Progenitor cell of endocrine pancreas (in vitro differentiated cells): Measurements from ENCODE around the gene NAA38. TPM values are rescaled to one million over a fixed set of nuclear protein-coding genes. Genes with fewer than 3 reads are reported as not detected.
"Not testable (repeated sequence)": the region's sequence is repeated elsewhere in the genome, so short reads cannot be mapped to it uniquely, and the experiment has no call there.

Source experiments
- DNase-seq: peaks from one replicate; pipeline ENCODE4 v3.0.0; 2021; ENCODE audit warnings: low spot score; ENCODE audit not compliant: unreplicated experiment
- H3K27ac Mint-ChIP-seq: 2 replicates; pipeline ENCODE4 v1.8.0; 2021; ENCODE audit warnings: mild to moderate bottlenecking, moderate library complexity, mixed read lengths
- H3K27me3 Mint-ChIP-seq: 2 replicates; pipeline ENCODE4 v1.8.0; 2021; ENCODE audit warnings: mixed read lengths
- H3K36me3 Mint-ChIP-seq: 2 replicates; pipeline ENCODE4 v1.8.0; 2022; ENCODE audit warnings: mixed read lengths; ENCODE audit not compliant: insufficient read depth
- H3K4me1 Mint-ChIP-seq: 2 replicates; pipeline ENCODE4 v1.8.0; 2021; ENCODE audit warnings: low read depth, mixed read lengths
- H3K4me3 Mint-ChIP-seq: 2 replicates; pipeline ENCODE4 v1.8.0; 2021; ENCODE audit warnings: low read depth, mild to moderate bottlenecking, moderate library complexity, mixed read lengths
- H3K9me3 Mint-ChIP-seq: 2 replicates; pipeline ENCODE4 v1.8.0; 2021; ENCODE audit warnings: low read depth, mixed read lengths
- CTCF ChIP-seq: fragments of 200-600 bp; sonication (generic); IDR thresholded peaks from one replicate; pipeline ENCODE4 v1.5.0; 2021; ENCODE audit warnings: antibody characterized with exemption, mild to moderate bottlenecking; ENCODE audit not compliant: unreplicated experiment
- total RNA-seq: library from RNA; stranded (reverse); gene quantifications from 2 replicates; pipeline ENCODE4 v1.2.1, GENCODE V29; 2021

NAA38 gene
- total RNA-seq, 1 donor from 2014 or later = 70.0 TPM

DNA sequence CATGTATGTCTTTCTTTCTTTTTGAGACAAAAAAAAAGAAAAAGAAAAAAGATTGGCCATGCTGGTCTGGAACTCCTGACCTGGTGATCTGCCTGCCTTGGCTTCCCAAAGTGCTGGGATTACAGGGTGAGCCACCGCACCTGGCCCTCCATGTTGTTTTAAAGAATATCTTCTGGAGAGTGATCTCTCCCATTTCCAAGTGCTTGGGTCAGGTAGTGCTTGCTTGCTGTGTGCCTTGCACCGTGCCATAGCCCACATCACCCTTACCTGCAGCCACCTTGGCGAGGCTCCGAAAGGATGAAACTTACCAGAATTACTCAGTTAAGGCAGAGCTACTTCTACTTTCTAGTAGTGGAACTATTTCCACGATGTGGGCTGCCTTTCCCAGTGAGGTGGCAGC is 42.4 kb downstream of the NAA38 start:
- peaks cover 46% of the 10 kb centered on the region for H3K27me3 Mint-ChIP-seq
- no peak for DNase-seq
- no peak overlapping the region for H3K27ac Mint-ChIP-seq
- H3K4me3 Mint-ChIP-seq = no peak overlapping the region
- H3K4me1 Mint-ChIP-seq = peaks cover 10% of the 10 kb centered on the region
- H3K36me3 Mint-ChIP-seq = no peaks in the 10 kb centered on the region
- TF ChIP-seq CTCF = no peak
- H3K9me3 Mint-ChIP-seq = no peaks in the 10 kb centered on the region

DNA sequence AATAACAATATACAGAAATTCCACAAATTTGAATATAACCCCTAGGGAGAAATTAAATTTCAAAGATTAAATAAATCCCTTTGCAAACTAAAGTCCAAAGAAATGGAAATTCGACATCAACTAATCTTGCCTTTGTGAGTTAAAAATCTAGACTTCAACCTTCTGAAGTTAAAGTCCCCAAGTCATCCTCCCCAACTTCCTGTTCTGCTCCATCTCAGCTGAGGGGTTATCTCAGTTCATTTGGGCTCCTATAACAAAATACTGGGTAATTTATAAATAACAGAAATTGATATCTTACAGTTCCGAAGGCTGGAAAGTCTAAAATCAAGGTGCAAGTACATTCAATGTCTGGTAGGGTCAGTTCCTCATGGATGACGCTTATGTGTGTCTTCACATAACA is 46.1 kb downstream of the NAA38 start:
- H3K4me3 Mint-ChIP-seq = no peak overlapping the region

GRCh38 chr17:7809791-7810343 is 47.5 kb downstream of the NAA38 start:
- not testable (repeated sequence) for H3K4me1 Mint-ChIP-seq, DNase-seq, H3K4me3 Mint-ChIP-seq, H3K9me3 Mint-ChIP-seq, H3K27ac Mint-ChIP-seq, H3K36me3 Mint-ChIP-seq
- peaks cover 26% of the 10 kb centered on the region for H3K27me3 Mint-ChIP-seq

More for the DNA sequence above, 46.1 kb downstream of the NAA38 start:
- H3K9me3 Mint-ChIP-seq = no peaks in the 10 kb centered on the region
- no peak overlapping the region for H3K27ac Mint-ChIP-seq
- no peak for TF ChIP-seq CTCF
- peaks cover 32% of the 10 kb centered on the region for H3K27me3 Mint-ChIP-seq
- no peaks in the 10 kb centered on the region for H3K36me3 Mint-ChIP-seq
- DNase-seq = no peak
- peaks cover under 1% of the 10 kb centered on the region for H3K4me1 Mint-ChIP-seq

GRCh38 chr17:7809086-7809790 is 48.1 kb downstream of the NAA38 start:
- H3K4me1 Mint-ChIP-seq = peaks cover 5% of the 10 kb centered on the region
- H3K9me3 Mint-ChIP-seq = no peaks in the 10 kb centered on the region
- no peaks in the 10 kb centered on the region for H3K36me3 Mint-ChIP-seq

DNA sequence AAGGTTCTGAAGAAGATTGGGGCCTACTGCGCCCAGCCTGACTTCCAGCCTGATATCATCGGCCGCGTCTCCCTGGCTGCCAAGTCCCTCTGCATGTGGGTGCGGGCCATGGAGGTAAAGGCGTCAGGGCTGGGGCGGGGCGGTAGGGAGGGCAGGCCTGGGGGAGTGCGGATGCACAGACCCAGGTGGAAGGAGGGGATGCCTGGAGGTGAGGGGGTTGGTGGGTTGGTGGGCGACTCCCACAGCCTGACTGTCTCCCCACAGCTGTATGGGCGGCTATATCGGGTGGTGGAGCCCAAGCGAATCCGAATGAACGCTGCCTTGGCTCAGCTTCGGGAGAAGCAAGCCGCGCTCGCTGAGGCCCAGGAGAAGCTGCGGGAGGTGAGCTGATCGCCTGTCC is 50.2 kb downstream of the NAA38 start:
- Mint-ChIP-seq H3K9me3 (no peaks in the 10 kb centered on the region), H3K27me3 (peaks cover 37% of the 10 kb centered on the region), H3K4me3 (no peak overlapping the region), H3K4me1 (peaks cover 5% of the 10 kb centered on the region), H3K27ac (no peak overlapping the region), H3K36me3 (no peaks in the 10 kb centered on the region)
- no peak for DNase-seq
- no peak for TF ChIP-seq CTCF

More at GRCh38 chr17:7809086-7809790, 48.1 kb downstream of the NAA38 start:
- DNase-seq = no peak
- Mint-ChIP-seq H3K27ac (no peak overlapping the region), H3K4me3 (no peak overlapping the region), H3K27me3 (peaks cover 27% of the 10 kb centered on the region)
- no peak for TF ChIP-seq CTCF

Other genes starting within 250 kb of the NAA38 start
- 53.6 and 61.4 TPM in 2 replicates for gene FXR2, start 242.7 kb downstream of the NAA38 start, total RNA-seq
- gene SAT2, start 229.7 kb downstream of the NAA38 start, total RNA-seq = 108 and 120 TPM in 2 replicates
- gene SHBG, start 227.4 kb downstream of the NAA38 start, total RNA-seq = 5.1 and 5.9 TPM in 2 replicates
- gene ATP1B2, start 206.6 kb downstream of the NAA38 start, total RNA-seq = 1.5 and 2.1 TPM in 2 replicates
- gene TP53, start 170.1 kb downstream of the NAA38 start, total RNA-seq = 106 and 121 TPM in 2 replicates
- gene WRAP53, start 169.1 kb downstream of the NAA38 start, total RNA-seq = 26.4 and 28.0 TPM in 2 replicates
- gene EFNB3, start 152.4 kb downstream of the NAA38 start, total RNA-seq = 32.3 and 34.5 TPM in 2 replicates
- 0.22 and 0.29 TPM in 2 replicates for gene DNAH2, start 139.8 kb downstream of the NAA38 start, total RNA-seq
- 110 and 117 TPM in 2 replicates for gene KDM6B, start 23.3 kb downstream of the NAA38 start, total RNA-seq
- 11.3 and 15.8 TPM in 2 replicates for gene TMEM88, start 2.5 kb downstream of the NAA38 start, total RNA-seq
- 16.3 and 18.2 TPM in 2 replicates for gene CYB5D1, start 444 bp upstream of the NAA38 start, total RNA-seq
- gene CHD3, start 31.2 kb upstream of the NAA38 start, total RNA-seq = 112 and 119 TPM in 2 replicates
- 1.8 and 2.3 TPM in 2 replicates for gene RNF227, start 58.7 kb upstream of the NAA38 start, total RNA-seq
- gene KCNAB3, start 72.3 kb upstream of the NAA38 start, total RNA-seq = 6.0 and 6.4 TPM in 2 replicates
- 139 and 141 TPM in 2 replicates for gene TRAPPC1, start 74.4 kb upstream of the NAA38 start, total RNA-seq
- gene CNTROB, start 74.6 kb upstream of the NAA38 start, total RNA-seq = 47.7 and 51.6 TPM in 2 replicates
- gene GUCY2D, start 145.1 kb upstream of the NAA38 start, total RNA-seq = not detected in 2 replicates
- gene ALOX15B, start 181.5 kb upstream of the NAA38 start, total RNA-seq = not detected in 2 replicates
- gene ALOX12B, start 230.2 kb upstream of the NAA38 start, total RNA-seq = 0.41 and 0.60 TPM in 2 replicates